Measurements from ENCODE around the gene PLCB1. TPM values are rescaled to one million over a fixed set of nuclear protein-coding genes. Genes with fewer than 3 reads are reported as not detected.

PLCB1 gene
- total and polyA plus RNA-seq, 2 of the 4 experiments (the other 2 are of a cell fraction): 5.6 to 16.1 TPM

- Histone ChIP-seq H3K4ac (ENCODE audit: low read depth, low read length) (no peak overlapping the region), H3K56ac (ENCODE audit: extremely low read depth, insufficient read depth, low read length) (no peak overlapping the region), H4K5ac (ENCODE audit: low read depth, low read length) (no peak overlapping the region), H3K23ac (ENCODE audit: low read depth, low read length) (no peak overlapping the region), H3K14ac (replicated peaks; ENCODE audit: low read depth, low read length) (no peak overlapping the region), H2AK5ac (ENCODE audit: low read depth, low read length) (no peak overlapping the region), H3K9me3 (ENCODE audit: control insufficient read depth, insufficient read depth, low read length) (no peaks in the 10 kb centered on the region), H2BK120ac (ENCODE audit: low read depth, low read length) (no peak overlapping the region), H3K9me1 (ENCODE audit: insufficient read depth, low read length) (no peaks in the 10 kb centered on the region), H3K9ac (ENCODE audit: low read depth, low read length) (no peak overlapping the region), H4K8ac (ENCODE audit: low read depth in 2 of 2, low read length in 2 of 2) (no peak overlapping the region), H3K18ac (ENCODE audit: low read depth, low read length) (no peak overlapping the region), H2BK20ac (ENCODE audit: low read depth, low read length) (no peak overlapping the region), H3K27me3 (ENCODE audit: control insufficient read depth, insufficient read depth, low read length) (no peaks in the 10 kb centered on the region), H2AK9ac (replicated peaks; ENCODE audit: low read depth, low read length, poor library complexity) (no peak overlapping the region), H3K4me3 (ENCODE audit: insufficient read depth, low read depth, low read length) (no peak overlapping the region), H3K4me1 (ENCODE audit: control insufficient read depth, insufficient read depth, low read length) (no peaks in the 10 kb centered on the region), H2BK15ac (ENCODE audit: low read depth, low read length) (no peak overlapping the region), H4K20me1 (ENCODE audit: insufficient read depth, low read length) (no peaks in the 10 kb centered on the region), H3K4me2 (ENCODE audit: low read depth, low read length) (no peak overlapping the region), H2BK5ac (ENCODE audit: low read depth, low read length, poor library complexity, severe bottlenecking) (no peak overlapping the region), H3K27ac (ENCODE audit: insufficient read depth, low read length) (no peak overlapping the region), H4K91ac (ENCODE audit: insufficient read depth, low read depth, low read length) (no peak overlapping the region), H2AFZ (replicated peaks; ENCODE audit: low read length, poor library complexity) (no peak overlapping the region), H3K79me1 (ENCODE audit: low read depth in 1 of 2, low read length in 2 of 2) (peaks cover 0 to 4% of the 10 kb centered on the region in 2 experiments; a peak in 3 of 4 replicates), H3K36me3 (ENCODE audit: control insufficient read depth, insufficient read depth, low read length) (no peaks in the 10 kb centered on the region)
- in situ Hi-C loops (cut with MboI; ENCODE audit: low sequenced_read_pairs) (no loop called here), dilution Hi-C loops (cut with HindIII; ENCODE audit: low sequenced_read_pairs, unreplicated experiment) (no loop called here), intact Hi-C loops (cut with micrococcal nuclease) (no loop called here)
- POLR2A ChIA-PET (ENCODE audit: unreplicated experiment): no interaction called here
- TF ChIP-seq MAFK (IDR thresholded peaks at IDR 0.05; ENCODE audit: low read depth, low read length) (no peak), BHLHE40 (IDR thresholded peaks at IDR 0.05; ENCODE audit: low read depth, low read length) (no peak), RCOR1 (IDR thresholded peaks at IDR 0.05; ENCODE audit: insufficient replicate concordance, low read length) (no peak), CEBPB (IDR thresholded peaks at IDR 0.05; ENCODE audit: low read depth, low read length) (no peak), FOS (IDR thresholded peaks at IDR 0.05; ENCODE audit: low read depth, low read length) (no peak), SMC3 (IDR thresholded peaks at IDR 0.05; ENCODE audit: low read depth, low read length) (no peak), MAZ (IDR thresholded peaks at IDR 0.05; ENCODE audit: borderline replicate concordance, low read depth, low read length) (no peak), NFE2L2 (IDR thresholded peaks at IDR 0.05; ENCODE audit: low read depth, low read length) (no peak), USF2 (IDR thresholded peaks at IDR 0.05; ENCODE audit: low read depth, low read length) (no peak), POLR2A (IDR thresholded peaks at IDR 0.05; ENCODE audit: low read depth, low read length) (no peak)
- CTCF ChIA-PET: interaction anchor here (1.1 kb wide), 1 partner anchor 13 kb away, joined by 4 read pairs; no protein-coding TSS in a partner anchor
- DNase-seq (no peak), ATAC-seq (ENCODE audit: low read depth) (no peak)
- no CpG with 5 or more reads among the region's 5 CpGs for WGBS, 2 experiments (ENCODE audit: extremely low coverage in 2 of 2, insufficient read length in 1 of 2)
- BruUV-seq (replicated peaks): no TSS peak
These were observed 190.7 kb downstream of the PLCB1 start for GRCh38 chr20:8322662-8323217.
